GM21381 (cell line): Measurements from ENCODE around the gene WDFY3.

ENCODE experiments used
- ATAC-seq: cut with Tn5 transposase; IDR thresholded peaks from one replicate; pipeline ENCODE4 v1.9.1; 2021; ENCODE audit warnings: mild to moderate bottlenecking, moderate library complexity; ENCODE audit not compliant: unreplicated experiment

The WDFY3 gene

GRCh38 chr4:84966382-84967242, at the start of gene WDFY3:
TSS of gene WDFY3 (minus strand) at chr4:84966690. CDS start at chr4:84860591, 106,099 bp downstream.
- ATAC-seq, result no peak

GRCh38 chr4:85005865-85006377, 39.4 kb upstream of the WDFY3 start:
- no peak for ATAC-seq

- no peak for ATAC-seq
These were observed 33.9 kb upstream of the WDFY3 start for GRCh38 chr4:85000343-85000742.

GRCh38 chr4:84995386-84995785, 28.9 kb upstream of the WDFY3 start:
- no peak for ATAC-seq

- ATAC-seq, result no peak
These were observed 27.8 kb upstream of the WDFY3 start for GRCh38 chr4:84994280-84994679.

- no peak for ATAC-seq
These were observed 19.5 kb upstream of the WDFY3 start for GRCh38 chr4:84985952-84986351.

GRCh38 chr4:84977396-84977795, 10.9 kb upstream of the WDFY3 start:
- no peak for ATAC-seq

GRCh38 chr4:84973856-84974255, 7.4 kb upstream of the WDFY3 start:
- no peak for ATAC-seq

GRCh38 chr4:84971319-84971932, 4.9 kb upstream of the WDFY3 start:
- no peak for ATAC-seq

- ATAC-seq, result no peak
These were observed 2.4 kb upstream of the WDFY3 start for GRCh38 chr4:84968925-84969324.

GRCh38 chr4:84967243-84967690, 777 bp upstream of the WDFY3 start:
- no peak for ATAC-seq

- no peak for ATAC-seq
These were observed 723 bp downstream of the WDFY3 start for GRCh38 chr4:84965553-84966381.

GRCh38 chr4:84964995-84965552, 1.4 kb downstream of the WDFY3 start:
- ATAC-seq, result no peak

GRCh38 chr4:84962102-84962501, 4.4 kb downstream of the WDFY3 start:
- no peak for ATAC-seq

GRCh38 chr4:84958434-84958833, 8.1 kb downstream of the WDFY3 start:
- no peak for ATAC-seq

GRCh38 chr4:84957514-84958420, 8.7 kb downstream of the WDFY3 start:
- no peak for ATAC-seq

GRCh38 chr4:84956014-84956413, 10.5 kb downstream of the WDFY3 start:
- ATAC-seq, result no peak

GRCh38 chr4:84954982-84955567, 11.4 kb downstream of the WDFY3 start:
- ATAC-seq, result no peak

GRCh38 chr4:84952776-84953175, 13.7 kb downstream of the WDFY3 start:
- no peak for ATAC-seq
